Testis (tissue), 2 donors: ENCODE results near the gene SYPL1.

Experiments used
- POLR2A ChIP-seq: fragments of 450-650 bp; IDR thresholded peaks from one replicate; pipeline ENCODE4 v1.6.1; 2017; ENCODE audit warnings: antibody characterized with exemption, mild to moderate bottlenecking, moderate library complexity
- TF ChIP-seq, protein P1 (sequence below), 3 experiments: fragments of 450-650 bp in 2 of 3; fragments of 200-600 bp in 1 of 3; sonication (generic) in 1 of 3; IDR thresholded peaks; one replicate each; pipeline ENCODE4 v1.5.1; 2016 to 2019; ENCODE audit warnings: antibody characterized with exemption in 3 of 3, mild to moderate bottlenecking in 2 of 3, moderate library complexity in 1 of 3

DNA sequence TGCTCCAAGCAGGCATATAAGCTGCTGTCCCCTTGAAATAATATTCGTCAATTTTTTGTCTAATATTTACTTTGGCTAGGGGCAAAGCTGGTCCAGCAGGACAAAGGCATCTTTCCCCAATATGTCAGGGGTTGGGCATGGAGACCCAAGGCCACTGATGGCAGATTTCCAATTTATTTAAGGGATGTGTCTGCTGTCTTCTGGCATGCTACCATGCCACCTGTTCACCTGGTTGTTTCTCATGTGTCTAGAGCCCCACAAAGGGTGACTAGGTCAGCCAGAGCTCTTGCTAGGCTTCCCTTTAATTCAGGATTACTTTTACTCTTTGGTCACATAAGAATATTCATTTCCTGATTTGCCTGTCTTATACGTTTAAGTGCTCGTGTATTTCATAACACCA, 22.1 kb upstream of the SYPL1 start:
- TF ChIP-seq, protein P1, sequence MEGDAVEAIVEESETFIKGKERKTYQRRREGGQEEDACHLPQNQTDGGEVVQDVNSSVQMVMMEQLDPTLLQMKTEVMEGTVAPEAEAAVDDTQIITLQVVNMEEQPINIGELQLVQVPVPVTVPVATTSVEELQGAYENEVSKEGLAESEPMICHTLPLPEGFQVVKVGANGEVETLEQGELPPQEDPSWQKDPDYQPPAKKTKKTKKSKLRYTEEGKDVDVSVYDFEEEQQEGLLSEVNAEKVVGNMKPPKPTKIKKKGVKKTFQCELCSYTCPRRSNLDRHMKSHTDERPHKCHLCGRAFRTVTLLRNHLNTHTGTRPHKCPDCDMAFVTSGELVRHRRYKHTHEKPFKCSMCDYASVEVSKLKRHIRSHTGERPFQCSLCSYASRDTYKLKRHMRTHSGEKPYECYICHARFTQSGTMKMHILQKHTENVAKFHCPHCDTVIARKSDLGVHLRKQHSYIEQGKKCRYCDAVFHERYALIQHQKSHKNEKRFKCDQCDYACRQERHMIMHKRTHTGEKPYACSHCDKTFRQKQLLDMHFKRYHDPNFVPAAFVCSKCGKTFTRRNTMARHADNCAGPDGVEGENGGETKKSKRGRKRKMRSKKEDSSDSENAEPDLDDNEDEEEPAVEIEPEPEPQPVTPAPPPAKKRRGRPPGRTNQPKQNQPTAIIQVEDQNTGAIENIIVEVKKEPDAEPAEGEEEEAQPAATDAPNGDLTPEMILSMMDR (IDR thresholded peaks at IDR 0.05), result no peak
- no peak for TF ChIP-seq POLR2A
